HG03175 (cell line): Measurements from ENCODE around the gene DAP.
A peak's percentile ranks its signal among the peaks of the same experiment; 100 is the strongest.

Experiments used
- ATAC-seq: cut with Tn5 transposase; IDR thresholded peaks from one replicate; pipeline ENCODE4 v1.9.1; 2021; ENCODE audit warnings: mild to moderate bottlenecking, moderate library complexity; ENCODE audit not compliant: unreplicated experiment

DAP gene

DNA sequence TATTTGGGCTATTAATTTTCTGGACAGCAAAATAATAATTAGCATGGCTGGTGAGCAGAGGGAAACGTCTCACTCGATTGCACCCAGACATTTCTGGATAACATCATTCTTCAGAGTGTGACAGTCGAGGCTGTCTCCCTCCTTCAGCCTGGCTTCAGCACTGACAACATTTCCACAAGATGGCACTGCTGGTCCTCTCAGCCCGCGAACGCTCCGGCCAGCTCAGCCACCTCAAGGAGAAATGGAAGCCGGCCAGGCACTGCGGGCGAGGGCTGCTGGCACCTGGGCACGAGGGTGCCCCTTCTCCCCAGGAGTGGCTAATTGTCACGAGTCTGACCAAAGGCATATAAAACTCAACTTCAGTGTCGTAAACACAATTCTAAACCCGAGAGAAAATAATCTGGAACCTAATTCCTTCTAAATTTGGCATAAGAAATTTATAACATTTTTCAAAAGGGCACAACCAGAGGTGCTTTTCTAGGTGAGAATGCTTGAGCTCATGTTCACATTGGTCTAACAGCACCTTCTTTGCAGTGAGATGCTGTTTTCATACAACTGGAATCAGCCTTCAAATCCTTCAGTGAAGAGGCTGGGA lies 65.9 kb downstream of the DAP start:
- ATAC-seq, result peak; percentile 35

GRCh38 chr5:10691826-10692785 lies 68.9 kb downstream of the DAP start:
- ATAC-seq, result no peak

GRCh38 chr5:10690460-10691440 lies 70.3 kb downstream of the DAP start:
- no peak for ATAC-seq

- peak; percentile 28 for ATAC-seq
Observed at GRCh38 chr5:10689391-10690081, 71.5 kb downstream of the DAP start.

GRCh38 chr5:10688651-10689171 lies 72.3 kb downstream of the DAP start:
- ATAC-seq, result no peak

DNA sequence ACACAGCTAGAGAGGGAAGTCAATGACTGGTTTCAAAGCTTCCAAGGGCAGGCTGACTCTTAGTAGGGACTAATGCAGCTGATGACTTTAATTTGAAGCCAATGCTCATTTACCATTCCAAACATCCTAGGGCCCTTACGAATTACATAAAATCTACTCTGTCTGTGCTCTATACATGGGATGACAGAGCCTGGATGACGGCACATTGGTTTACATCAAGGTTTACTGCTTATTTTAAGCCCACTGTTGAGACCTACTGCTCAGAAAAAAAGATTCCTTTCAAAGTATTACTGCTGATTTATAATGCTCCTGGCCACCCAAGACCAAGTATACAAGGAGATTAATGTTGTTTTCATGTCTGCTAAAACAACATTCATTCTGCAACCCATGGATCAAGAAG lies 74.1 kb downstream of the DAP start:
- no peak for ATAC-seq

DNA sequence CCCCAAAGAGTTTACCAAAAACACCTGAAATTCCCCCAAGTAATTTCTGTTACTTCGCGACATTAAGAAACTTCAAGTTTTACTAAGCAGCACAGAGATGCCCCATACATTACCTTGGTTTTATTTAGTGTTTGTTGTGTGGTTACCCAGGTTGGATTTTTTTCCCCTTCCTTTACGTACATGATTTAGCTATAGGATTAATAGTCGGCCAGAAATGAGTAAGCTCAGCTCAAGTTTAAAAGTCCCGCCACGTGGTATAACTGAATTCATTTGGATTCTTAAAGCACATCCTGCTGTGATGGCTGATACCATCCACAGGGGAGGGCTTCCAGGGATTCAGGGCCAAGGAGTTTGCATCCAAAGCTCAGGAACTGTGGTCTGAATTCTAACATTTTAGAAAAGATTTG lies 75.9 kb downstream of the DAP start:
- peak; percentile 82 for ATAC-seq

- ATAC-seq, result peak; percentile 58
Observed at GRCh38 chr5:10684303-10685086, 76.5 kb downstream of the DAP start.

DNA sequence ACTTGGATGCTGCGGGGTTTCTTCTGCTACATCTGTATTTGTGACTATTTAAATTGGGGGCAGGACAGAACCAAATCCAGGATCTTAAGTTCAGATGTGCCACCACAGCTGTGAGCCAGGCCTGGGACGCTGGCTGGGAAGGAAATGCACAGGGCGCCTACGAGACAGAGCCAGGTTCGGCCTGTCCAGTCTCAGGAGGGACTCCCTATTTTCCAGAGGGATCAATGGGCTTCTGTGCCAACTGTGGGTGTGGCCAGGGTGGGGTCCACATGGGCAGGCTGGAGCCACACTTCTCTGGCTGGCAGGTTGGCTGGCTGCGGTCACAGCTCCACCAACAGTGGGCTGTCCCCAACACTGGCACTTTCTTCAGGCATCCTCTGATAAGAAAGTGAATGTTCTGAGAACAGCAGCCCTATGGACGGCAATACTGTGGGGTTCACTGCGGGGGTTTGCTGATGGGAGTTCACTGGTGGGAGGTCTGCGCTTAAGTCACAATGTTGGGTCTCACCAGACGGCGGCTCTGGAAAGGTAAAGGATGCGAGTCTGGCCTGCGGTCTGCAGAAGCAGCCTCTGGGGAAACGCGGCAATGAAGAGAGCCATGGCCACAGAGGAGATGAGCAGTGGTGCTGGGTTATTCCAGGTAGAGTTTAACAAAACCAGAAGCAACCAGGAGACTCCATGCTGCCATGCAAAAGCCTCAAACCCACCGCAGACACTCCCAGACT lies 78.1 kb downstream of the DAP start:
- no peak for ATAC-seq

DNA sequence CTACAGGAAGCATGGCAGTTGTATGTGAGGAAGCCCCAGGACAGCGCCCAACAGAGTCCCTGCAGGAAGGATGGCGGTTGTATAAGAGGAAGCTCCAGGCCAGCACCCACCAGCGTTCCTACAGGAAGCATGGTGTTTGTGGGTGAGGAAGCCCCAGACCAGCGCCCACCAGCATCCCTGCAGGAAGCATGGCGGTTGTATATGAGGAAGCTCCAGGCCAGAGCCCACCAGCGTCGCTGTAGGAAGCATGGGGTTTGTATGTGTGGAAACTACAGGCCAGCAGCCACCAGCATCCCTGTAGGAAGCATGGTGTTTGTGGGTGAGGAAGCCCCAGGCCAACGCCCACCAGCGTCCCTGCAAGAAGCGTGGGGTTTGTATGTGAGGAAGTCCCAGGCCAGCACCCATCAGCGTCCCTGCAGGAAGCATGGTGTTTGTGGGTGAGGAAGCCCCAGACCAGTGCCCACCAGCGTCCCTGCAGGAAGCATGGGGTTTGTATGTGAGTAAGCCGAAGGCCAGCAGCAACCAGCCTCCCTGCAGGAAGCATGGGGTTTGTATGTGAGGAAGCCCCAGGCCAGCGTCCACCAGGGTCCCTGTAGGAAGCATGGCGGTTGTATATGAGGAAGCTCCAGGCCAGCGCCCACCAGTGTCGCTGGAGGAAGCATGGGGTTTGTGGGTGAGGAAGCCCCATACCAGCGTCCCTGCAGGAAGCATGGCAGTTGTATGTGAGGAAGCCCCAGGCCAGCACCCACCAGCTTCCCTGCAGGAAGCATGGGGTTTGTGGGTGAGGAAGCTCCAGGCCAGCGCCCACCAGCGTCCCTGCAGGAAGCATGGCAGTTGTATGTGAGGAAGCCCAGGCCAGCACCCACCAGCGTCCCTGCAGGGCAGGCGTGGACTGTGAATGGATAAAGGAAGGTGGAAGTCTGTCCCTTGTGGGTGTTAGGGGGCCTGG lies 79.0 kb downstream of the DAP start:
- ATAC-seq, result no peak

DNA sequence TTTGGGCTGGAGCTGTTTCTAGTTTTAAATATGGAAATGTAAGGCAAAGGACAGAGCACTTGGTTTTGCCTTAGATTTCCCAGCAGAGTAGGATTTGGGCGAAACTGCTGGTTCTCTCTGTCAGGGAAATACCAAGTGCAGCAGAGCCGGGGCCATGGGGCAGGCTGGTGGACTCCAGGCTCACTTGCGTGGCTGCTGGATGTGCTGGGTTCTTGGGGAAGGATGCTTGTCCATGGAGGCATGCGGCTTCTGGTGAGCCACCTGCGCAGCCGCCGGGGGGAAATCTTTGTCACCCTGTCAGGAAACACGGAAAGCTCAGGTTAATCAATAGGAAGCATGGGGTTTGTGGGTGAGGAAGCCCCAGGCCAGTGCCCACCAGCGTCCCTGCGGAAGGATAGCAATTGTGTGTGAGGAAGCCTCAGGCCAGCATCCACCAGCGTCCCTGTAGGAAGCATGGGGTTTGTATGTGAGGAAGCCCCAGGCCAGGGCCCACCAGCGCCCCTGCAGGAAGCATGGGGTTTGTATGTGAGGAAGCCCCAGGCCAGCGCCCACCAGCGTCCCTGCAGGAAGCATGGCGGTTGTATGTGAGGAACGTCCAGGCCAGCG lies 80.1 kb downstream of the DAP start:
- ATAC-seq, result no peak

DNA sequence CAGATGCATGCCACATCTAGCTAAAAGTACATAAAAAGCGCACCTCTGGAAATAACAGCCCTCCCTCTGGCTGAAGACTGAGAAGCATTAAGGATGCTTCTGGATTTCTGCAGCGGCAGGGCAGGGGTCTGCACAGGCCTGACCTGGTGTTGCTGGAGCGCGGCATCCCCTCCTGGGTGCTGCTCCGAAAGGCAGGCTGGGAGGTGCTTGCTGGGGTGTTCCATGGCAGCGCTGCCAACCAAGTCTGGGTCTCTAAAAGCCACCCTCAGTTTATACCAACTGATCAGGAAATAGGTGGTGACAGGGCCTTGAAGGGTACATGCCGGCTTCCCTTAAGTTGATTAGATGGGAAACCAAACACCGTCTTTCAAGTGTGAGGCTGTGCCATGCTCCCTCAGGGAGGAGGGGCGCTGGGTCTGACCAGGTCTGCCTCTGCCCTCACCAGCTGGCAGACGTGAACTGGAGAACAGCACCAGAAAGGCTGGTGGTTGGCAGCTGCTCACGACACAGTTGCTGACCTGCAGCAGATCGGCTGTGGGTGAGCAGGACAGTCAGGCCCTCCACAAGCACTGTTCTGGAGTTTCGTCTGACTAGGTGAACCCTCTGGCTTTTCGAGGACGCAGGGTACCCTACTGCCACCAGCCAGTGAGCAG lies 81.6 kb downstream of the DAP start:
- ATAC-seq, result no peak

GRCh38 chr5:10678244-10678643 lies 82.8 kb downstream of the DAP start:
- ATAC-seq, result no peak

GRCh38 chr5:10677533-10677932 lies 83.5 kb downstream of the DAP start:
- ATAC-seq, result no peak

DNA sequence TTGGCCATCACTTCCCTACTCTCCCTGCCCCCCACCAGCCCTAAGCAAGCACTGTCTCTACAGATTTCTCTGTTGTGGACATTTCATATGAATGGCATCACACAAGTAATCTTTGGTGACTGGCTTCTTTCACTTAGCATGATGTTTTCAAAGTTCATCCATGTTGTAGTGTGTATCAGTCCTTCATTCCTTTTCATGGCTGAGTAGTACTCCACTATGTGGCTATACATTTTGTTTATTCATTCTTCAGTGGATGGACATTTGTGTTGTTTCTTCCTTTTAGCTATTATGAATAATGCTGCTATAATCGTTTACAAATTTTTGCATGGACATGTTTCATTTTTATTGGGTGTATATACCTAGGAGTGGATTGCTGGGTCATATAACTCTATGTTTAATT lies 84.1 kb downstream of the DAP start:
- ATAC-seq, result no peak

GRCh38 chr5:10676224-10676623 lies 84.8 kb downstream of the DAP start:
- ATAC-seq, result no peak

- ATAC-seq, result no peak
Observed at GRCh38 chr5:10675177-10675700, 85.8 kb downstream of the DAP start.
